GM23338 (cell line): ENCODE results near the gene FPGS. TPM values are rescaled to one million over a fixed set of nuclear protein-coding genes. Genes with fewer than 3 reads are reported as not detected.

ENCODE experiments used
- ATAC-seq: fragments of 200-7000 bp; cut with Tn5 transposase; 3 replicates; pipeline ENCODE4 v1.9.1; 2020
- DNase-seq: peaks from one replicate; pipeline ENCODE4 v3.0.0-alpha.2; 2015; ENCODE audit warnings: low spot score
- H2AFZ ChIP-seq: fragments of 200-600 bp; sonication (generic); 2 replicates; pipeline ENCODE4 v1.8.0; 2016; ENCODE audit warnings: antibody characterized with exemption, mild to moderate bottlenecking, moderate library complexity
- H3F3A ChIP-seq: fragments of 200-600 bp; sonication (generic); replicated peaks from 2 replicates; pipeline ENCODE4 v1.8.0; 2017; ENCODE audit warnings: antibody characterized with exemption, mixed run types, low read depth
- H3K27ac ChIP-seq: fragments of 200-600 bp; sonication (generic); 2 replicates; pipeline ENCODE4 v1.6.1; 2016; ENCODE audit warnings: low read depth
- H3K27me3 ChIP-seq: fragments of 200-600 bp; sonication (generic); 2 replicates; pipeline ENCODE4 v1.8.0; 2016; ENCODE audit warnings: mild to moderate bottlenecking, mixed run types, moderate library complexity; ENCODE audit not compliant: insufficient read depth
- H3K36me3 ChIP-seq: fragments of 200-600 bp; sonication (generic); 2 replicates; pipeline ENCODE4 v1.8.0; 2016; ENCODE audit warnings: mild to moderate bottlenecking; ENCODE audit not compliant: insufficient read depth
- H3K4me1 ChIP-seq: fragments of 200-600 bp; sonication (generic); 2 replicates; pipeline ENCODE4 v1.8.0; 2016; ENCODE audit warnings: mild to moderate bottlenecking, moderate library complexity; ENCODE audit not compliant: insufficient read depth
- H3K4me2 ChIP-seq: fragments of 200-600 bp; sonication (generic); 2 replicates; pipeline ENCODE4 v1.7.1; 2017; ENCODE audit warnings: mixed run types
- H3K4me3 ChIP-seq: fragments of 200-600 bp; sonication (generic); 2 replicates; pipeline ENCODE4 v1.6.1; 2016; ENCODE audit warnings: mixed run types
- H3K79me2 ChIP-seq: fragments of 200-600 bp; sonication (generic); replicated peaks from 2 replicates; pipeline ENCODE4 v1.8.0; 2017; ENCODE audit warnings: mild to moderate bottlenecking; ENCODE audit not compliant: insufficient read depth
- H3K9me2 ChIP-seq: fragments of 200-600 bp; sonication (generic); 2 replicates; pipeline ENCODE4 v1.8.0; 2017; ENCODE audit not compliant: insufficient read depth
- H4K20me1 ChIP-seq: fragments of 200-600 bp; sonication (generic); replicated peaks from 2 replicates; pipeline ENCODE4 v1.8.0; 2017; ENCODE audit warnings: mild to moderate bottlenecking; ENCODE audit not compliant: insufficient read depth
- H3K27ac Mint-ChIP-seq: 2 replicates; pipeline ENCODE4 v1.8.0; 2020; ENCODE audit warnings: inconsistent platforms, mild to moderate bottlenecking, moderate library complexity, mixed read lengths
- H3K27me3 Mint-ChIP-seq: 3 replicates; pipeline ENCODE4 v1.8.0; 2022; ENCODE audit warnings: low read depth, mild to moderate bottlenecking, moderate library complexity, mixed read lengths, inconsistent platforms; ENCODE audit not compliant: insufficient read depth, poor library complexity
- H3K36me3 Mint-ChIP-seq: 3 replicates; pipeline ENCODE4 v1.8.0; 2021; ENCODE audit warnings: low read depth, mild to moderate bottlenecking, inconsistent platforms, moderate library complexity, mixed read lengths
- H3K4me1 Mint-ChIP-seq: 3 replicates; pipeline ENCODE4 v1.8.0; 2020; ENCODE audit warnings: mild to moderate bottlenecking, inconsistent platforms, mixed read lengths
- H3K4me3 Mint-ChIP-seq: 3 replicates; pipeline ENCODE4 v1.8.0; 2021; ENCODE audit warnings: moderate library complexity, mild to moderate bottlenecking, inconsistent platforms, mixed read lengths
- H3K9me3 Mint-ChIP-seq: 3 replicates; pipeline ENCODE4 v1.8.0; 2020; ENCODE audit warnings: moderate library complexity, mild to moderate bottlenecking, inconsistent platforms, mixed read lengths
- CTCF ChIP-seq, 2 experiments: fragments of 200-600 bp in 1 of 2; sonication (generic) in 1 of 2; conservative IDR thresholded peaks; 2 replicates each; pipeline versions ENCODE4 v1.5.1 to v1.6.1; 2016 to 2017; ENCODE audit warnings: antibody characterized with exemption in 2 of 2, low read depth in 2 of 2, mild to moderate bottlenecking in 2 of 2, moderate library complexity in 1 of 2
- ETS1 ChIP-seq: IDR thresholded peaks from 2 replicates; pipeline ENCODE4 v1.6.1; 2016; ENCODE audit warnings: antibody characterized with exemption
- EZH2 ChIP-seq: fragments of 200-600 bp; sonication (generic); IDR thresholded peaks from one replicate; pipeline ENCODE4 v1.8.0; 2017; ENCODE audit warnings: antibody characterized with exemption, mild to moderate bottlenecking, low read depth; ENCODE audit not compliant: unreplicated experiment
- EZH2phosphoT487 ChIP-seq: fragments of 200-600 bp; sonication (generic); IDR thresholded peaks from one replicate; pipeline ENCODE4 v1.8.1; 2018; ENCODE audit warnings: antibody characterized with exemption; ENCODE audit not compliant: unreplicated experiment
- JUNB ChIP-seq: IDR thresholded peaks from one replicate; pipeline ENCODE4 v1.6.1; 2016; ENCODE audit warnings: antibody characterized with exemption; ENCODE audit not compliant: unreplicated experiment
- NANOG ChIP-seq: IDR thresholded peaks from 2 replicates; pipeline ENCODE4 v1.6.1; 2016; ENCODE audit warnings: antibody characterized with exemption, borderline replicate concordance
- REST ChIP-seq: IDR thresholded peaks from one replicate; pipeline ENCODE4 v1.6.1; 2018; ENCODE audit warnings: antibody characterized with exemption; ENCODE audit not compliant: unreplicated experiment
- ZNF114 ChIP-seq: fragments of 250-450 bp; sonication (Bioruptor Pico); IDR thresholded peaks from 2 replicates; pipeline ENCODE4 v1.5.0; 2020; ENCODE audit warnings: mild to moderate bottlenecking, moderate library complexity
- ZNF331 ChIP-seq: fragments of 250-450 bp; sonication (Bioruptor Pico); IDR thresholded peaks from 2 replicates; pipeline ENCODE4 v1.5.0; 2020; ENCODE audit warnings: low read depth, mild to moderate bottlenecking, moderate library complexity
- polyA plus RNA-seq: library from polyadenylated mRNA; unstranded; fragments of >200 nt; fragmentation: Nextera tagmentation; extraction: Ambion mirVana; gene quantifications from 2 replicates; pipeline ENCODE4 v1.2.1, GENCODE V29; 2016
- total RNA-seq: library from RNA; depleted of rRNA; stranded (reverse); fragments of >200 nt; shearing (Covaris generic); gene quantifications from 2 replicates; pipeline ENCODE4 v1.2.3, GENCODE V29; 2014

The FPGS gene
- total and polyA plus RNA-seq, 2 experiments from 2014 or later: 40.7 to 87.2 TPM

GRCh38 chr9:127816362-127816725 is 13.7 kb downstream of the FPGS start:
- Histone ChIP-seq H3K4me1 (no peaks in the 10 kb centered on the region), H3K79me2 (no peaks in the 10 kb centered on the region), H2AFZ (no peak overlapping the region), H3K36me3 (peaks cover 8% of the 10 kb centered on the region), H3F3A (no peaks in the 10 kb centered on the region; the same call in 1 of the 2 replicates), H3K4me3 (no peak overlapping the region), H3K9me2 (no peaks in the 10 kb centered on the region), H3K4me2 (no peak overlapping the region), H3K27ac (no peak overlapping the region), H3K27me3 (no peaks in the 10 kb centered on the region), H4K20me1 (no peaks in the 10 kb centered on the region; the same call in 1 of the 2 replicates)
- H3K27me3 Mint-ChIP-seq: peaks cover 19% of the 10 kb centered on the region
- no peaks in the 10 kb centered on the region for H3K4me1 Mint-ChIP-seq
- peaks cover 32% of the 10 kb centered on the region for H3K36me3 Mint-ChIP-seq
- no peak overlapping the region for H3K4me3 Mint-ChIP-seq
- DNase-seq (no peak), ATAC-seq (no peak; the same call in 2 of the 3 replicates)
- H3K9me3 Mint-ChIP-seq: no peaks in the 10 kb centered on the region
- no peak overlapping the region for H3K27ac Mint-ChIP-seq
- TF ChIP-seq EZH2phosphoT487 (no peak), ZNF331 (no peak), REST (no peak), NANOG (no peak)

GRCh38 chr9:127816728-127817127 is 14.0 kb downstream of the FPGS start:
- H3F3A ChIP-seq: no peaks in the 10 kb centered on the region; the same call in 1 of the 2 replicates
- Mint-ChIP-seq H3K27ac (no peak overlapping the region), H3K36me3 (peaks cover 29% of the 10 kb centered on the region), H3K4me1 (no peaks in the 10 kb centered on the region), H3K9me3 (no peaks in the 10 kb centered on the region), H3K4me3 (no peak overlapping the region), H3K27me3 (peaks cover 19% of the 10 kb centered on the region)
- H3K4me1 ChIP-seq: no peaks in the 10 kb centered on the region
- no peak overlapping the region for H2AFZ ChIP-seq
- H3K4me3 ChIP-seq: no peak overlapping the region
- DNase-seq (no peak), ATAC-seq (no peak)
- TF ChIP-seq EZH2: no peak
- TF ChIP-seq ZNF114 (CRISPR knock-in tag): no peak
- no peak for TF ChIP-seq JUNB
- no peak for TF ChIP-seq NANOG
- TF ChIP-seq CTCF (conservative IDR thresholded peaks at IDR 0.05; ENCODE audit: low read depth in 2 of 2): no peak
- TF ChIP-seq ETS1: no peak
- H3K4me2 ChIP-seq: no peak overlapping the region
- H4K20me1 ChIP-seq: no peaks in the 10 kb centered on the region; the same call in 1 of the 2 replicates
- no peaks in the 10 kb centered on the region for H3K27me3 ChIP-seq
- H3K9me2 ChIP-seq: no peaks in the 10 kb centered on the region
- H3K36me3 ChIP-seq: peaks cover 5% of the 10 kb centered on the region
- no peak overlapping the region for H3K27ac ChIP-seq
- H3K79me2 ChIP-seq: no peaks in the 10 kb centered on the region
